SK-N-SH (cell line): Measurements from ENCODE around the gene OTOA. TPM values are rescaled to one million over a fixed set of nuclear protein-coding genes. Genes with fewer than 3 reads are reported as not detected.

ENCODE experiments used
- CTCF ChIA-PET: fragments of 300-600, 350-600 bp; formaldehyde crosslinking; extraction: SDS; loops from one replicate; lab custom pipeline; 2021; lab: Yijun Ruan, JAX
- POLR2A ChIA-PET: fragments of 350-600 bp; sonication (Branson Sonifier 250); formaldehyde crosslinking; extraction: SDS; loops from one replicate; lab custom pipeline; 2020; ENCODE audit warnings: antibody characterized with exemption, inconsistent platforms; lab: Yijun Ruan, JAX
- DNase-seq: peaks from one replicate; pipeline ENCODE4 v3.0.0; 2012
- H2AFZ ChIP-seq: fragments of 200-600 bp; sonication (generic); 2 replicates; pipeline ENCODE4 v1.8.1; 2016; ENCODE audit warnings: antibody characterized with exemption, mild to moderate bottlenecking, low read depth
- H3F3A ChIP-seq: fragments of 200-600 bp; sonication (generic); replicated peaks from 2 replicates; pipeline ENCODE3; 2016; ENCODE audit warnings: antibody characterized with exemption, mild to moderate bottlenecking; ENCODE audit not compliant: insufficient read depth
- H3K27ac ChIP-seq, 2 experiments: fragments of 200-500 bp in 1 of 2; fragments of 200-600 bp in 1 of 2; sonication (Bioruptor generic) in 1 of 2; sonication (generic), shearing (Covaris generic) in 1 of 2; 2 replicates each; pipeline versions ENCODE4 v1.5.1 to v1.6.1; 2014 to 2016; ENCODE audit warnings: low read depth in 2 of 2, inconsistent platforms in 1 of 2, low read length in 1 of 2, mild to moderate bottlenecking in 1 of 2, mixed read lengths in 1 of 2
- H3K27me3 ChIP-seq: fragments of 200-600 bp; sonication (generic), shearing (Covaris generic); 2 replicates; pipeline ENCODE4 v1.6.1; 2016; ENCODE audit warnings: mixed run types; ENCODE audit not compliant: insufficient read depth
- H3K36me3 ChIP-seq, 2 experiments: fragments of 200-500 bp in 1 of 2; fragments of 200-600 bp in 1 of 2; sonication (Bioruptor generic) in 1 of 2; sonication (generic) in 1 of 2; replicated peaks in 1 of 2; 2 replicates each; pipeline versions ENCODE3 to v1.5.1; 2014 to 2016; ENCODE audit warnings: low read length in 1 of 2, mild to moderate bottlenecking in 1 of 2; ENCODE audit not compliant: insufficient read depth in 2 of 2, control insufficient read depth in 1 of 2
- H3K4me1 ChIP-seq, 2 experiments: fragments of 200-500 bp in 1 of 2; fragments of 200-600 bp in 1 of 2; sonication (Bioruptor generic) in 1 of 2; sonication (generic), shearing (Covaris generic) in 1 of 2; 2 replicates each; pipeline versions ENCODE4 v1.5.1 to v1.6.1; 2014 to 2016; ENCODE audit warnings: low read depth in 1 of 2, low read length in 1 of 2, mixed run types in 1 of 2; ENCODE audit not compliant: insufficient read depth in 2 of 2, control insufficient read depth in 1 of 2
- H3K4me2 ChIP-seq: fragments of 200-600 bp; sonication (generic), shearing (Covaris generic); 2 replicates; pipeline ENCODE4 v1.6.1; 2017; ENCODE audit warnings: mixed run types
- H3K4me3 ChIP-seq, 2 experiments: fragments of 200-500 bp in 1 of 2; fragments of 200-600 bp in 1 of 2; sonication (Bioruptor generic) in 1 of 2; sonication (generic), shearing (Covaris generic) in 1 of 2; 2 replicates each; pipeline versions ENCODE4 v1.5.1 to v1.8.1; 2014 to 2016; ENCODE audit warnings: low read depth in 2 of 2, inconsistent platforms in 1 of 2, low read length in 1 of 2, mild to moderate bottlenecking in 1 of 2, mixed read lengths in 1 of 2, moderate library complexity in 1 of 2
- H3K79me2 ChIP-seq: fragments of 200-600 bp; sonication (generic); 2 replicates; pipeline ENCODE4 v1.8.1; 2017; ENCODE audit warnings: mild to moderate bottlenecking; ENCODE audit not compliant: insufficient read depth
- H3K9ac ChIP-seq: fragments of 200-600 bp; sonication (generic); 2 replicates; pipeline ENCODE4 v1.6.1; 2017; ENCODE audit warnings: mixed run types
- H3K9me2 ChIP-seq: fragments of 200-600 bp; sonication (generic); 2 replicates; pipeline ENCODE4 v1.6.1; 2017; ENCODE audit warnings: mixed run types
- H3K9me3 ChIP-seq: fragments of 200-600 bp; sonication (generic); 2 replicates; pipeline ENCODE4 v1.6.1; 2017; ENCODE audit warnings: mixed run types, mild to moderate bottlenecking, moderate library complexity
- H4K20me1 ChIP-seq: fragments of 200-600 bp; sonication (generic); 2 replicates; pipeline ENCODE4 v1.6.1; 2017; ENCODE audit warnings: mild to moderate bottlenecking, mixed run types; ENCODE audit not compliant: insufficient read depth
- CHD2 ChIP-seq: fragments of 150-350 bp; IDR thresholded peaks from 2 replicates; pipeline ENCODE4 v1.6.1; 2018; ENCODE audit warnings: low read length; ENCODE audit not compliant: partially characterized antibody
- ELF1 ChIP-seq: IDR thresholded peaks from 2 replicates; pipeline ENCODE4 v1.4.0; 2012
- EP300 ChIP-seq, 2 experiments: IDR thresholded peaks; 2 replicates each; pipeline versions ENCODE4 v1.4.0 to v1.6.1; 2012; ENCODE audit warnings: borderline replicate concordance in 1 of 2, low read depth in 1 of 2, low read length in 1 of 2
- FOXJ3 ChIP-seq: sonication (generic); formaldehyde crosslinking; IDR thresholded peaks from 2 replicates; pipeline ENCODE4 v1.5.1; 2020; ENCODE audit warnings: mild to moderate bottlenecking, missing genetic modification reagents
- GATA2 ChIP-seq: sonication (generic); formaldehyde crosslinking; IDR thresholded peaks from 2 replicates; pipeline ENCODE4 v1.5.0; 2020; ENCODE audit warnings: mild to moderate bottlenecking, missing genetic modification reagents
- MEF2A ChIP-seq: IDR thresholded peaks from 2 replicates; pipeline ENCODE4 v1.4.0; 2012; ENCODE audit warnings: low read depth, borderline replicate concordance
- MXI1 ChIP-seq: IDR thresholded peaks from 2 replicates; pipeline ENCODE4 v1.6.1; 2012; ENCODE audit warnings: mild to moderate bottlenecking, low read depth, low read length, improper control_type of control experiment
- NFIC ChIP-seq: IDR thresholded peaks from 2 replicates; pipeline ENCODE4 v1.4.0; 2012; ENCODE audit warnings: borderline replicate concordance
- NRF1 ChIP-seq: IDR thresholded peaks from 2 replicates; pipeline ENCODE4 v1.6.1; 2012; ENCODE audit warnings: low read depth, mild to moderate bottlenecking, low read length
- POLR2AphosphoS5 ChIP-seq: IDR thresholded peaks from 2 replicates; pipeline ENCODE4 v1.6.1; 2012; ENCODE audit warnings: low read depth, low read length
- RCOR1 ChIP-seq: fragments of 150-350 bp; IDR thresholded peaks from 2 replicates; pipeline ENCODE4 v1.6.1; 2017; ENCODE audit warnings: antibody characterized with exemption, low read length
- RFX5 ChIP-seq: IDR thresholded peaks from 2 replicates; pipeline ENCODE4 v1.6.1; 2012; ENCODE audit warnings: mild to moderate bottlenecking, improper control_type of control experiment, low read length
- SIN3A ChIP-seq: IDR thresholded peaks from 2 replicates; pipeline ENCODE4 v1.6.1; 2012; ENCODE audit warnings: low read depth, mild to moderate bottlenecking, low read length, moderate library complexity, borderline replicate concordance
- SMC3 ChIP-seq: IDR thresholded peaks from 2 replicates; pipeline ENCODE4 v1.6.1; 2012; ENCODE audit warnings: low read depth, low read length, improper control_type of control experiment
- TCF12 ChIP-seq: IDR thresholded peaks from 2 replicates; pipeline ENCODE4 v1.4.0; 2012
- WGBS: methylation state at CpG from one replicate; pipeline ENCODE4 v1.1.6; 2017; ENCODE audit warnings: low lambda C conversion rate; 5-methylcytosine and 5-hydroxymethylcytosine counted together
- polyA plus RNA-seq, 3 experiments: library from polyadenylated mRNA; depleted of rRNA; stranded (reverse); fragments of >200 nt; gene quantifications; 2 replicates each; pipeline ENCODE4 v1.2.3, GENCODE V29; 2012
- TF ChIP-seq, protein P1 (sequence below): fragments of 150-350 bp; IDR thresholded peaks from 2 replicates; pipeline ENCODE4 v1.6.1; 2017; ENCODE audit warnings: antibody characterized with exemption, low read length, low read depth, borderline replicate concordance
- TF ChIP-seq, protein P2 (sequence below): IDR thresholded peaks from 2 replicates; pipeline ENCODE4 v1.4.0; 2012; ENCODE audit warnings: low read depth, borderline replicate concordance
- TF ChIP-seq, protein P3 (sequence below): IDR thresholded peaks from 2 replicates; pipeline ENCODE4 v1.6.1; 2012; ENCODE audit warnings: mild to moderate bottlenecking, low read depth, low read length, moderate library complexity
- TF ChIP-seq, protein P4 (sequence below): IDR thresholded peaks from 2 replicates; pipeline ENCODE4 v1.4.0; 2012; ENCODE audit warnings: low read depth
- TF ChIP-seq, protein P5 (sequence below): fragments of 150-350 bp; IDR thresholded peaks from 2 replicates; pipeline ENCODE4 v1.6.1; 2016; ENCODE audit warnings: mild to moderate bottlenecking, low read depth, low read length
- TF ChIP-seq, protein P6 (sequence below): IDR thresholded peaks from 2 replicates; pipeline ENCODE4 v1.4.0; 2012; ENCODE audit warnings: low read depth, borderline replicate concordance

The OTOA gene
- polyA plus RNA-seq, 1 of the 3 experiments (the other 2 are of a cell fraction) = 0.02 TPM

DNA sequence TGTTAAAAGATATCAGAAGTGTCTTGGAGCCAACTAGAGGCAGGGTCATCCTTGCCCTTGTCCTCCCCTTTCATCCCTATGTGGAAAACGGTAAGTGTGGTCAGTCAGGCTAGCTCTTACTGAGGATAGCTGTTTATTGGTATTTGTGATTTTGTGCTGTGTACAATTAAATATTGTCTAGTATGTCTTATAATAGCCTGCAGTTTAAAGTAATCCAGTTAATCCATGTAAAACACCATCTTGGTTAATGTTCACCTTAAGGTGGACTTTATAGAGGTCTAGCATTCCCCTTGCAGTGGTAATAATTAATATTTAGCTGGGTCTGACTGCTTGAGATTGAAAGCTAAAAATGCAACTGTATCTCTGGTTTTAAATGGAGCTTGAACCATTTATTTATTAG is 38.7 kb upstream of the OTOA start (continued):
- TF ChIP-seq EP300 (IDR thresholded peaks at IDR 0.05; ENCODE audit: borderline replicate concordance in 1 of 2, low read depth in 1 of 2, low read length in 1 of 2) (no peak), ELF1 (no peak), FOXJ3 (no peak), POLR2AphosphoS5 (no peak), RCOR1 (no peak), CHD2 (no peak), RFX5 (no peak)
- TF ChIP-seq, protein P1, sequence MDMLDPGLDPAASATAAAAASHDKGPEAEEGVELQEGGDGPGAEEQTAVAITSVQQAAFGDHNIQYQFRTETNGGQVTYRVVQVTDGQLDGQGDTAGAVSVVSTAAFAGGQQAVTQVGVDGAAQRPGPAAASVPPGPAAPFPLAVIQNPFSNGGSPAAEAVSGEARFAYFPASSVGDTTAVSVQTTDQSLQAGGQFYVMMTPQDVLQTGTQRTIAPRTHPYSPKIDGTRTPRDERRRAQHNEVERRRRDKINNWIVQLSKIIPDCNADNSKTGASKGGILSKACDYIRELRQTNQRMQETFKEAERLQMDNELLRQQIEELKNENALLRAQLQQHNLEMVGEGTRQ = no peak

DNA sequence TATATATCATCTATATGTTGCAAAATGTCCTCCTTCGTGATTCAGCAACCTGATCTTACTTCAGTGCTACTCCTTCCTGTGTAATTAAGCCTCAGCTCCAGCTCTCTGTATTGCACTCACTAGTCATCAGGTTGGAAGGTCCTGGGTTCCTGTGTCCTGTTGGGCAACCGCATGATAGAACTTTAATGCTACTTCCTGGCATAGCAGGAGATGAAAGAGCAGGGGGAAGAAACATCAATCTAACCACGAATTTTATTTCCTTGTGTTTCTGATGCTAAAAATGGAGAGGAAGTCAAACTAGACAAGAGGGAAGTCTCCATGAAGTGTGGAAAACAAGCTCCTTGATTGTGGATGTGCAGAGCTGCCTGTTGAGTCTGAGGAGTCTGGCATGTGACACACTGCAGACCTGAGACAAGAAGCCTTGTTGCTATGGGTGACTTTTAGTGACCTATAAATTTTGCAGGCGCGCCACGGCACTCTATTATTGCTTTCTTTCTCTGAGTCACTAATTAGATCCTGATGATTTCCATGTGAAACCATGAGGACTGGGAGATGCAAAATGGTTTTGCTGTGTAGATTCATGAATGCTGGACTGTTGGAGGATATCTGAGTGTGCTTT is 37.0 kb upstream of the OTOA start:
- DNase-seq = peak; percentile 83
- Histone ChIP-seq H3K27me3 (no peaks in the 10 kb centered on the region), H3K4me3 (peak overlapping the region; percentile 17 to 30; a peak in 2 of 4 replicates), H3F3A (peaks cover 39% of the 10 kb centered on the region), H3K27ac (peak overlapping the region; percentile 99), H2AFZ (no peak overlapping the region), H3K4me2 (peak overlapping the region; percentile 71), H4K20me1 (no peaks in the 10 kb centered on the region), H3K4me1 (peaks cover 19 to 20% of the 10 kb centered on the region in 2 experiments), H3K9me3 (no peaks in the 10 kb centered on the region), H3K9me2 (no peaks in the 10 kb centered on the region), H3K36me3 (peaks cover 5 to 44% of the 10 kb centered on the region in 2 experiments), H3K79me2 (peaks cover 73% of the 10 kb centered on the region), H3K9ac (peak overlapping the region; percentile 71)
- ChIA-PET POLR2A (interaction anchor here (1.2 kb wide), 1 partner anchor 28 kb away, joined by 4 read pairs; the partner anchor contains the start of gene METTL9), CTCF (interaction anchor here (0.8 to 2.3 kb wide), 2 partner anchors 14 to 42 kb away, joined by 4 to 5 read pairs; no protein-coding TSS in a partner anchor)
- under 1% methylated on average over 6 of the region's 6 CpGs for WGBS
- no peak for TF ChIP-seq NRF1
- TF ChIP-seq SMC3 = no peak
- TF ChIP-seq CHD2 = peak; percentile 52
- TF ChIP-seq MEF2A = no peak
- TF ChIP-seq, protein P2, sequence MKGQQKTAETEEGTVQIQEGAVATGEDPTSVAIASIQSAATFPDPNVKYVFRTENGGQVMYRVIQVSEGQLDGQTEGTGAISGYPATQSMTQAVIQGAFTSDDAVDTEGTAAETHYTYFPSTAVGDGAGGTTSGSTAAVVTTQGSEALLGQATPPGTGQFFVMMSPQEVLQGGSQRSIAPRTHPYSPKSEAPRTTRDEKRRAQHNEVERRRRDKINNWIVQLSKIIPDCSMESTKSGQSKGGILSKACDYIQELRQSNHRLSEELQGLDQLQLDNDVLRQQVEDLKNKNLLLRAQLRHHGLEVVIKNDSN = peak; percentile 63; the same call in 1 of the 2 replicates
- TF ChIP-seq GATA2 (CRISPR knock-in tag) = peak; percentile 40; the same call in 1 of the 2 replicates
- TF ChIP-seq, protein P3, sequence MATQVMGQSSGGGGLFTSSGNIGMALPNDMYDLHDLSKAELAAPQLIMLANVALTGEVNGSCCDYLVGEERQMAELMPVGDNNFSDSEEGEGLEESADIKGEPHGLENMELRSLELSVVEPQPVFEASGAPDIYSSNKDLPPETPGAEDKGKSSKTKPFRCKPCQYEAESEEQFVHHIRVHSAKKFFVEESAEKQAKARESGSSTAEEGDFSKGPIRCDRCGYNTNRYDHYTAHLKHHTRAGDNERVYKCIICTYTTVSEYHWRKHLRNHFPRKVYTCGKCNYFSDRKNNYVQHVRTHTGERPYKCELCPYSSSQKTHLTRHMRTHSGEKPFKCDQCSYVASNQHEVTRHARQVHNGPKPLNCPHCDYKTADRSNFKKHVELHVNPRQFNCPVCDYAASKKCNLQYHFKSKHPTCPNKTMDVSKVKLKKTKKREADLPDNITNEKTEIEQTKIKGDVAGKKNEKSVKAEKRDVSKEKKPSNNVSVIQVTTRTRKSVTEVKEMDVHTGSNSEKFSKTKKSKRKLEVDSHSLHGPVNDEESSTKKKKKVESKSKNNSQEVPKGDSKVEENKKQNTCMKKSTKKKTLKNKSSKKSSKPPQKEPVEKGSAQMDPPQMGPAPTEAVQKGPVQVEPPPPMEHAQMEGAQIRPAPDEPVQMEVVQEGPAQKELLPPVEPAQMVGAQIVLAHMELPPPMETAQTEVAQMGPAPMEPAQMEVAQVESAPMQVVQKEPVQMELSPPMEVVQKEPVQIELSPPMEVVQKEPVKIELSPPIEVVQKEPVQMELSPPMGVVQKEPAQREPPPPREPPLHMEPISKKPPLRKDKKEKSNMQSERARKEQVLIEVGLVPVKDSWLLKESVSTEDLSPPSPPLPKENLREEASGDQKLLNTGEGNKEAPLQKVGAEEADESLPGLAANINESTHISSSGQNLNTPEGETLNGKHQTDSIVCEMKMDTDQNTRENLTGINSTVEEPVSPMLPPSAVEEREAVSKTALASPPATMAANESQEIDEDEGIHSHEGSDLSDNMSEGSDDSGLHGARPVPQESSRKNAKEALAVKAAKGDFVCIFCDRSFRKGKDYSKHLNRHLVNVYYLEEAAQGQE = peak; percentile 58
- no peak for TF ChIP-seq RFX5
- peak; percentile 76 to 89; a peak in 3 of 4 replicates for TF ChIP-seq EP300 (IDR thresholded peaks at IDR 0.05; ENCODE audit: borderline replicate concordance in 1 of 2, low read depth in 1 of 2, low read length in 1 of 2)
- peak; percentile 92 for TF ChIP-seq MXI1
- TF ChIP-seq, protein P4, sequence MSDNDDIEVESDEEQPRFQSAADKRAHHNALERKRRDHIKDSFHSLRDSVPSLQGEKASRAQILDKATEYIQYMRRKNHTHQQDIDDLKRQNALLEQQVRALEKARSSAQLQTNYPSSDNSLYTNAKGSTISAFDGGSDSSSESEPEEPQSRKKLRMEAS = peak; percentile 64; the same call in 1 of the 2 replicates
- TF ChIP-seq, protein P5, sequence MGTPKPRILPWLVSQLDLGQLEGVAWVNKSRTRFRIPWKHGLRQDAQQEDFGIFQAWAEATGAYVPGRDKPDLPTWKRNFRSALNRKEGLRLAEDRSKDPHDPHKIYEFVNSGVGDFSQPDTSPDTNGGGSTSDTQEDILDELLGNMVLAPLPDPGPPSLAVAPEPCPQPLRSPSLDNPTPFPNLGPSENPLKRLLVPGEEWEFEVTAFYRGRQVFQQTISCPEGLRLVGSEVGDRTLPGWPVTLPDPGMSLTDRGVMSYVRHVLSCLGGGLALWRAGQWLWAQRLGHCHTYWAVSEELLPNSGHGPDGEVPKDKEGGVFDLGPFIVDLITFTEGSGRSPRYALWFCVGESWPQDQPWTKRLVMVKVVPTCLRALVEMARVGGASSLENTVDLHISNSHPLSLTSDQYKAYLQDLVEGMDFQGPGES = no peak
- peak; percentile 71; the same call in 1 of the 2 replicates for TF ChIP-seq RCOR1
- TF ChIP-seq, protein P6, sequence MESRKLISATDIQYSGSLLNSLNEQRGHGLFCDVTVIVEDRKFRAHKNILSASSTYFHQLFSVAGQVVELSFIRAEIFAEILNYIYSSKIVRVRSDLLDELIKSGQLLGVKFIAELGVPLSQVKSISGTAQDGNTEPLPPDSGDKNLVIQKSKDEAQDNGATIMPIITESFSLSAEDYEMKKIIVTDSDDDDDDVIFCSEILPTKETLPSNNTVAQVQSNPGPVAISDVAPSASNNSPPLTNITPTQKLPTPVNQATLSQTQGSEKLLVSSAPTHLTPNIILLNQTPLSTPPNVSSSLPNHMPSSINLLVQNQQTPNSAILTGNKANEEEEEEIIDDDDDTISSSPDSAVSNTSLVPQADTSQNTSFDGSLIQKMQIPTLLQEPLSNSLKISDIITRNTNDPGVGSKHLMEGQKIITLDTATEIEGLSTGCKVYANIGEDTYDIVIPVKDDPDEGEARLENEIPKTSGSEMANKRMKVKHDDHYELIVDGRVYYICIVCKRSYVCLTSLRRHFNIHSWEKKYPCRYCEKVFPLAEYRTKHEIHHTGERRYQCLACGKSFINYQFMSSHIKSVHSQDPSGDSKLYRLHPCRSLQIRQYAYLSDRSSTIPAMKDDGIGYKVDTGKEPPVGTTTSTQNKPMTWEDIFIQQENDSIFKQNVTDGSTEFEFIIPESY = peak; percentile 38; the same call in 1 of the 2 replicates
- no peak for TF ChIP-seq ELF1
- TF ChIP-seq TCF12 = peak; percentile 99
- peak; percentile 22; the same call in 1 of the 2 replicates for TF ChIP-seq NFIC
- peak; percentile 90 for TF ChIP-seq SIN3A
